Measurements from ENCODE around the gene OSBPL10.

Gene OSBPL10

DNA sequence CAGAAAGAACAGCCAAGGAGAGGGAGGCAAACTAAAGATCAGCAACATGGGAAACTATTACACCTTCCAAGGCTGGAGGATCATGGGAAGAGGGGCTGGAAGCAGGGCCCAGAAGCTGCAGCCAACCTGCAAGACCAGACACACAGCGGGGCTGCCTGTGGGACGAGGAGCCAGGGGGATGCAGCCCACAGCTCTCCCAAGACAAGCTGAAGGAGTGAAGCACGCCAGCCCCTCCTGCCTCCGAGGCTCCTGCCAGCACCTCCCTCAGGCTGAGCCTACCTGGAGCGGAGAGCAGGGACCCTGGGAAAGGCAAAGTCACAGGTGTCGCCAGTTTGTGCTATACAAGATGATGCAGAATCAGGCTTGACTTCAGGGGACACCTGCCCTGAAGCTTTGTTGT is 133.3 kb downstream of the OSBPL10 start:
- Mint-ChIP-seq H3K36me3 (ENCODE audit: low read depth) (no peaks in the 10 kb centered on the region), H3K4me1 (peaks cover 41% of the 10 kb centered on the region), H3K27ac (no peak overlapping the region), H3K4me3 (no peak overlapping the region), H3K27me3 (ENCODE audit: low read depth, poor library complexity) (peaks cover 12% of the 10 kb centered on the region), H3K9me3 (no peaks in the 10 kb centered on the region)
- no peak for DNase-seq
- TF ChIP-seq, protein P1, sequence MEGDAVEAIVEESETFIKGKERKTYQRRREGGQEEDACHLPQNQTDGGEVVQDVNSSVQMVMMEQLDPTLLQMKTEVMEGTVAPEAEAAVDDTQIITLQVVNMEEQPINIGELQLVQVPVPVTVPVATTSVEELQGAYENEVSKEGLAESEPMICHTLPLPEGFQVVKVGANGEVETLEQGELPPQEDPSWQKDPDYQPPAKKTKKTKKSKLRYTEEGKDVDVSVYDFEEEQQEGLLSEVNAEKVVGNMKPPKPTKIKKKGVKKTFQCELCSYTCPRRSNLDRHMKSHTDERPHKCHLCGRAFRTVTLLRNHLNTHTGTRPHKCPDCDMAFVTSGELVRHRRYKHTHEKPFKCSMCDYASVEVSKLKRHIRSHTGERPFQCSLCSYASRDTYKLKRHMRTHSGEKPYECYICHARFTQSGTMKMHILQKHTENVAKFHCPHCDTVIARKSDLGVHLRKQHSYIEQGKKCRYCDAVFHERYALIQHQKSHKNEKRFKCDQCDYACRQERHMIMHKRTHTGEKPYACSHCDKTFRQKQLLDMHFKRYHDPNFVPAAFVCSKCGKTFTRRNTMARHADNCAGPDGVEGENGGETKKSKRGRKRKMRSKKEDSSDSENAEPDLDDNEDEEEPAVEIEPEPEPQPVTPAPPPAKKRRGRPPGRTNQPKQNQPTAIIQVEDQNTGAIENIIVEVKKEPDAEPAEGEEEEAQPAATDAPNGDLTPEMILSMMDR (IDR thresholded peaks at IDR 0.05), result no peak

DNA sequence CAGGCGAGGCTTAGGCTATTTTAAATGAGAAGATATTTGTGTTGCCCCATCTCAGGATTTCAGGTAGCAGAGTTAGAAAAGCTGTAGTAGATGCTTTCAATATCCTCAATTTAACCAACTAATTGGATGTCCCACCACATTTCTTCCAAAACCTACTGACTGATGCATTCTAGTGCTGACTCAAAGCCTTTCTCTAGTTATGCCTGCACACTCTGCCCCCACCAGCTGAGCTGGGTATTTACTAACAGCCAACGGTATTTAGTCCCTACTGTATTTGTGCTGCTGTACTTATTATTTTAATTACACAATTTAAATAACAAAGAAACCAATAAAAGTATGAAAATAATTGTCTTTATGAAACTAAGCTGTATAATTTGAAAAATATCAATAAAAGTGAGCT is 139.5 kb downstream of the OSBPL10 start:
- H3K36me3 Mint-ChIP-seq (ENCODE audit: low read depth), result peaks cover 5% of the 10 kb centered on the region
- H3K27me3 Mint-ChIP-seq (ENCODE audit: low read depth, poor library complexity), result peaks cover 13% of the 10 kb centered on the region
- DNase-seq, result no peak
- H3K4me1 Mint-ChIP-seq, result peaks cover 6% of the 10 kb centered on the region
- peak overlapping the region; percentile 64 for H3K27ac Mint-ChIP-seq
- H3K9me3 Mint-ChIP-seq, result peaks cover 4% of the 10 kb centered on the region
- H3K4me3 Mint-ChIP-seq, result no peak overlapping the region
- TF ChIP-seq, protein P1 (IDR thresholded peaks at IDR 0.05), result no peak

DNA sequence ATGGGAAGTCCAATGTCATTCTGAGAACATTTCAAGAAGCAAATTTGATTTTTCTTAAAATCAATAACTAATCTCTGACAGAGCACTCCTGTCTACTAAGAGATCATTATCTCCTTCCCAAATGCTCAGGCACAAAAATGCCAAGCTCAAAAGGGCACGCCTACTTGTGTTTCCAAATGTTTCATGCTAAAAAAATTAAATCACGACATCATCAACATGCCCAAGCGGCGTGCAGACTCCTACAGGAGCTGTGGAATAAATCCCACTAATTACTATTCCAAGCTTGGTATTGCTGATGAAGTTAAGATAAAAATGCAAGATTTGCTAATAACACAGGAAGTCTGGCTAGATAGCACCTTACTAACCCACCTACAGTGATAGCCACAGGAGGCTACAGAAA is 140.8 kb downstream of the OSBPL10 start:
- TF ChIP-seq, protein P1 (IDR thresholded peaks at IDR 0.05), result no peak
- peaks cover 5% of the 10 kb centered on the region for H3K36me3 Mint-ChIP-seq (ENCODE audit: low read depth)
- H3K27ac Mint-ChIP-seq, result no peak overlapping the region
- DNase-seq, result no peak
- H3K27me3 Mint-ChIP-seq (ENCODE audit: low read depth, poor library complexity), result peaks cover 13% of the 10 kb centered on the region
- no peak overlapping the region for H3K4me3 Mint-ChIP-seq
- peaks cover 15% of the 10 kb centered on the region for H3K4me1 Mint-ChIP-seq
- H3K9me3 Mint-ChIP-seq, result peaks cover 4% of the 10 kb centered on the region

DNA sequence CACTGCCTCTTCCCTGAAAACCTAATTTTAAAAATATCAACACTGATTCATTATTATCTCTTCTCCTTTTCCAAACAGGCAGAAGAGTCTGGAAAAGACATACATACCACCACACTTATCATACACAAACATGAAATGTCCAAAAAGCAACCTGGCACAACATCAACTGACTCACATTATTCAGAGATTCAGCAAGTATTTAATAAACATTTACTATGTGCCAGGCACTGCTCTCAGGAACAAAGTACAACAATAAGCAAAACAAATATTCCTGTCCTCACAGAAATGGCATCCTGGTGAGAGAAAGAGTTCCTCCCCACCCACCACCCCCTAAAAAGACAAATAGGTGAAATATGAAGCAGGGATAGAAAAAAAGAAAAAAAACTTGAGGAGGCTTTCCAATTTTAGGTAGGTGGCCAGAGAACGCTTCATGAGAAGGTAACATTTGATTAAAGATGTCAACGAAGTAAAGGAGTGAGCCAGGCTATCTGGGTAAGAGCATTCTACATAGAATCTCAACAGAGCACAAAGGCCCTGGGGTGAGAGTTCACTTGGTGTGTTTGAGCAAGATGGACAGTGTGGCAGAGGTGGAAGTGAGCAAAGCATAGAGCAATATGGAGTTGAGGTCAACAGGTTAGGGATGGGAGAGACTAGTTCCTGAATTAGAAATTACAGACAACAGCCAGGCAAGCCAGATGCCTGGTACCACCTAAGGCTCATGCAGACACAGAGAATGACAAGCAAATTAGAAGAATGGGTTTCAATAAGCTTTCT is 141.7 kb downstream of the OSBPL10 start:
- TF ChIP-seq, protein P1 (IDR thresholded peaks at IDR 0.05), result no peak
- Mint-ChIP-seq H3K36me3 (ENCODE audit: low read depth) (peaks cover 5% of the 10 kb centered on the region), H3K9me3 (peaks cover 4% of the 10 kb centered on the region), H3K4me3 (no peak overlapping the region), H3K27ac (no peak overlapping the region), H3K27me3 (ENCODE audit: low read depth, poor library complexity) (peaks cover 13% of the 10 kb centered on the region), H3K4me1 (peaks cover 15% of the 10 kb centered on the region)
- no peak for DNase-seq

DNA sequence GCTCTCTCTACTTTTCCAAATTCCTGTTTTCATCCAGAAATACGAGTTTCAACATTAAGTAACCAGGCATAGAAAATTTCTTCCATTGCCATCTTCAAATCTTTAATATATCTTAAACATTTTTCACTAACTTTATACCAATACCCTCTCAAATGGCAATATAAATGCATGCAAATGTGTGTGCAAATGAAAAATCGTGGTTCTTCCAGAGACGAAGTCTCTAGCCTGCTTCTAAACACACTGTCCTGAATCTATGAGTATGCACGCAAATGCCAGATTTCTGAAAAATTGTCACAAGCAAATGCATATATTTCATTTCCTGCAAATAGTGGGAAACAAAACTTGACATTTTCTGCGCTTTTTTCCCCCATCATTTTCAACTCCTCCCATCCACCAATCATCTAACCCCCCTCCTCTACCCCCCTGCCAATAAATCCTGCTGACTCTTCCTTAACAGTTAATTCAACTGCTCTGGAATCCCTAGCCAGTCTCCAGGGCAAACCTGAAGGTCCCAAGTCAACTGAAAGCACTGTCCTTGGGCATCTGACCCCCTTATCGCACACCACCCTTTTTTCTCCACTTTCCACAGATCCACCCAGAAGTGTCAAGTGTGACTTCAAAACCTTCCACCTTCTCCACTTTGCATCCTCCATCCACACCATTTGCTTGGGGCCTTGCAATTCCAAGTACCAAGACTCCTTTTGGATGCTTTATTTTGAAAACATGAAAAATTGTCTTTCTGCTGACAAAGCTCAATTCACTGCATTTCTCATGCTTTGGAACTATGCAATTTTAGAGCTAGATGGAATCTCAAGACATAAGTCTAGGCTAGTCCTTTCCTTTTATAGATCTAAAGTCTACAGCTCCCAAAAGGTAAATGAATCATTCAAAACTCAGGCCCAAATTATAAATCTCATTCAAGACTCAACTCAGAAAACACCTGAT is 144.7 kb downstream of the OSBPL10 start:
- Mint-ChIP-seq H3K36me3 (ENCODE audit: low read depth) (peaks cover 5% of the 10 kb centered on the region), H3K27ac (peak overlapping the region; percentile 15), H3K9me3 (peaks cover 4% of the 10 kb centered on the region), H3K4me1 (peaks cover 32% of the 10 kb centered on the region), H3K27me3 (ENCODE audit: low read depth, poor library complexity) (no peaks in the 10 kb centered on the region), H3K4me3 (no peak overlapping the region)
- TF ChIP-seq, protein P1 (IDR thresholded peaks at IDR 0.05), result no peak
- no peak for DNase-seq

Measured in nephron progenitor cell (in vitro differentiated cells).